Measurements from ENCODE around the gene OPTN.
"Not testable (repeated sequence)": the region's sequence is repeated elsewhere in the genome, so short reads cannot be mapped to it uniquely, and the experiment has no call there.

The OPTN gene

GRCh38 chr10:13099666-13100348, at the start of gene OPTN:
Gene OPTN, plus strand, starts transcription at chr10:13100163. Its CDS starts 8,960 bp downstream, at chr10:13109123.
- peak; percentile 69 for DNase-seq (ENCODE audit: low read depth)

- no peak for DNase-seq (ENCODE audit: low read depth)
Measured at GRCh38 chr10:13051126-13051694, 48.8 kb upstream of the OPTN start.

GRCh38 chr10:13053208-13053607, 46.8 kb upstream of the OPTN start:
- DNase-seq (ENCODE audit: low read depth) = not testable (repeated sequence)

GRCh38 chr10:13053794-13054462, 46.0 kb upstream of the OPTN start:
- no peak for DNase-seq (ENCODE audit: low read depth)

- DNase-seq (ENCODE audit: low read depth) = no peak
Measured at GRCh38 chr10:13054844-13055243, 45.1 kb upstream of the OPTN start.

GRCh38 chr10:13056456-13057077, 43.4 kb upstream of the OPTN start:
- no peak for DNase-seq (ENCODE audit: low read depth)

GRCh38 chr10:13062803-13063202, 37.2 kb upstream of the OPTN start:
- DNase-seq (ENCODE audit: low read depth) = no peak

- DNase-seq (ENCODE audit: low read depth) = no peak
Measured at GRCh38 chr10:13066527-13066926, 33.4 kb upstream of the OPTN start.

GRCh38 chr10:13067431-13067830, 32.5 kb upstream of the OPTN start:
- DNase-seq (ENCODE audit: low read depth) = no peak

GRCh38 chr10:13068071-13068470, 31.9 kb upstream of the OPTN start:
- no peak for DNase-seq (ENCODE audit: low read depth)

- DNase-seq (ENCODE audit: low read depth) = no peak
Measured at GRCh38 chr10:13068484-13068883, 31.5 kb upstream of the OPTN start.

- no peak for DNase-seq (ENCODE audit: low read depth)
Measured at GRCh38 chr10:13072339-13072738, 27.6 kb upstream of the OPTN start.

GRCh38 chr10:13074563-13075451, 25.2 kb upstream of the OPTN start:
- no peak for DNase-seq (ENCODE audit: low read depth)

- DNase-seq (ENCODE audit: low read depth) = no peak
Measured at GRCh38 chr10:13078912-13079775, 20.8 kb upstream of the OPTN start.

GRCh38 chr10:13079776-13080050, 20.2 kb upstream of the OPTN start:
- DNase-seq (ENCODE audit: low read depth) = no peak

GRCh38 chr10:13080643-13081042, 19.3 kb upstream of the OPTN start:
- no peak for DNase-seq (ENCODE audit: low read depth)

GRCh38 chr10:13083700-13084099, 16.3 kb upstream of the OPTN start:
- DNase-seq (ENCODE audit: low read depth) = not testable (repeated sequence)

GRCh38 chr10:13086056-13086455, 13.9 kb upstream of the OPTN start:
- no peak for DNase-seq (ENCODE audit: low read depth)

- DNase-seq (ENCODE audit: low read depth) = no peak
Measured at GRCh38 chr10:13087601-13087985, 12.4 kb upstream of the OPTN start.

- no peak for DNase-seq (ENCODE audit: low read depth)
Measured at GRCh38 chr10:13087986-13088618, 11.9 kb upstream of the OPTN start.

GRCh38 chr10:13089345-13089744, 10.6 kb upstream of the OPTN start:
- no peak for DNase-seq (ENCODE audit: low read depth)

All from stimulated activated CD8-positive, alpha-beta memory T cell treated with anti-CD3 and anti-CD28 coated beads, Interleukin-12 subunit alpha, Interleukin-12 subunit beta, amount 100 ng/mL, for 4 hours (primary cell).